HEK293 (cell line): ENCODE results near the gene PIK3AP1.

Experiments used
- CTCF ChIA-PET: fragments of 350-600 bp; formaldehyde crosslinking; extraction: SDS; loops from one replicate; lab custom pipeline; 2021; ENCODE audit warnings: antibody characterized with exemption; lab: Yijun Ruan, JAX
- POLR2A ChIA-PET: fragments of 300-600 bp; formaldehyde crosslinking; extraction: SDS; loops from one replicate; lab custom pipeline; 2020; ENCODE audit warnings: antibody characterized with exemption, inconsistent platforms; lab: Yijun Ruan, JAX
- H3K27ac ChIP-seq: fragments of 200-500 bp; sonication (Bioruptor generic); 2 replicates; pipeline ENCODE4 v1.5.1; 2014; ENCODE audit warnings: low read depth, low read length, control low read depth, inconsistent platforms; ENCODE audit errors: extremely low read depth
- H3K36me3 ChIP-seq, 2 experiments: fragments of 200-500 bp in 1 of 2; sonication (Bioruptor generic) in 1 of 2; 1 replicate in 1 of 2; 2 replicates in 1 of 2; pipeline ENCODE4 v1.5.1; 2014 to 2017; ENCODE audit warnings: inconsistent platforms in 2 of 2, low read length in 2 of 2; ENCODE audit not compliant: control insufficient read depth in 2 of 2, insufficient read depth in 1 of 2
- H3K4me1 ChIP-seq: fragments of 200-500 bp; sonication (Bioruptor generic); 2 replicates; pipeline ENCODE4 v1.5.1; 2014; ENCODE audit warnings: mild to moderate bottlenecking, low read length, inconsistent platforms; ENCODE audit not compliant: control insufficient read depth, insufficient read depth
- H3K4me3 ChIP-seq: 2 replicates; pipeline ENCODE4 v1.5.1; 2011; ENCODE audit warnings: low read depth, mild to moderate bottlenecking, control low read depth, low read length, moderate library complexity
- H3K9me3 ChIP-seq: fragments of 200-500 bp; sonication (Bioruptor generic); 2 replicates; pipeline ENCODE4 v1.5.1; 2014; ENCODE audit warnings: low read depth, low read length, inconsistent platforms; ENCODE audit not compliant: control insufficient read depth, insufficient read depth
- GFI1B ChIP-seq: fragments of 450-650 bp; formaldehyde crosslinking; IDR thresholded peaks from 2 replicates; pipeline ENCODE4 v1.5.1; 2016; ENCODE audit warnings: missing biosample characterization, missing genetic modification characterization
- HOXC10 ChIP-seq: sonication (generic); formaldehyde crosslinking; IDR thresholded peaks from 2 replicates; pipeline ENCODE4 v1.8.1; 2023; ENCODE audit warnings: mild to moderate bottlenecking, missing genetic modification reagents
- IKZF3 ChIP-seq: fragments of 450-650 bp; IDR thresholded peaks from 2 replicates; pipeline ENCODE4 v1.5.0; 2018; ENCODE audit warnings: missing biosample characterization, mild to moderate bottlenecking, missing genetic modification characterization, moderate library complexity
- KLF1 ChIP-seq: fragments of 450-650 bp; formaldehyde crosslinking; IDR thresholded peaks from 2 replicates; pipeline ENCODE4 v1.5.1; 2016; ENCODE audit warnings: missing biosample characterization, missing genetic modification characterization
- OSR2 ChIP-seq: fragments of 450-650 bp; formaldehyde crosslinking; IDR thresholded peaks from 2 replicates; pipeline ENCODE4 v1.5.1; 2016; ENCODE audit warnings: missing biosample characterization, missing genetic modification characterization
- RBAK ChIP-seq: fragments of 450-650 bp; formaldehyde crosslinking; IDR thresholded peaks from 2 replicates; pipeline ENCODE4 v1.5.1; 2016; ENCODE audit warnings: missing biosample characterization, missing genetic modification characterization
- ZBTB20 ChIP-seq: fragments of 450-650 bp; formaldehyde crosslinking; IDR thresholded peaks from 2 replicates; pipeline ENCODE4 v1.5.1; 2016; ENCODE audit warnings: missing biosample characterization, missing genetic modification characterization
- ZFP41 ChIP-seq: fragments of 450-650 bp; formaldehyde crosslinking; IDR thresholded peaks from 2 replicates; pipeline ENCODE4 v1.5.1; 2016; ENCODE audit warnings: missing biosample characterization, missing genetic modification characterization, borderline replicate concordance
- ZNF112 ChIP-seq: fragments of 450-650 bp; formaldehyde crosslinking; IDR thresholded peaks from 2 replicates; pipeline ENCODE4 v1.5.0; 2017; ENCODE audit warnings: missing biosample characterization, missing genetic modification characterization
- ZNF140 ChIP-seq: fragments of 450-650 bp; formaldehyde crosslinking; IDR thresholded peaks from 2 replicates; pipeline ENCODE4 v1.5.1; 2016; ENCODE audit warnings: missing biosample characterization, missing genetic modification characterization
- ZNF19 ChIP-seq: fragments of 450-650 bp; formaldehyde crosslinking; IDR thresholded peaks from 2 replicates; pipeline ENCODE4; 2016; ENCODE audit warnings: missing biosample characterization, missing genetic modification characterization, low read depth
- ZNF221 ChIP-seq: fragments of 450-650 bp; formaldehyde crosslinking; IDR thresholded peaks from 2 replicates; pipeline ENCODE4 v1.5.1; 2017; ENCODE audit warnings: missing biosample characterization, missing genetic modification characterization, borderline replicate concordance
- ZNF239 ChIP-seq: fragments of 450-650 bp; formaldehyde crosslinking; IDR thresholded peaks from 2 replicates; pipeline ENCODE4 v1.5.1; 2016; ENCODE audit warnings: missing biosample characterization, missing genetic modification characterization
- ZNF311 ChIP-seq: fragments of 450-650 bp; formaldehyde crosslinking; IDR thresholded peaks from 2 replicates; pipeline ENCODE4 v1.5.1; 2017; ENCODE audit warnings: missing biosample characterization, missing genetic modification characterization, borderline replicate concordance
- ZNF629 ChIP-seq: fragments of 450-650 bp; formaldehyde crosslinking; IDR thresholded peaks from 2 replicates; pipeline ENCODE4 v1.5.1; 2017; ENCODE audit warnings: missing biosample characterization, missing genetic modification characterization
- ZNF654 ChIP-seq: fragments of 450-650 bp; formaldehyde crosslinking; IDR thresholded peaks from 2 replicates; pipeline ENCODE4 v1.5.1; 2016; ENCODE audit warnings: low read depth, missing biosample characterization, missing genetic modification characterization
- ZNF785 ChIP-seq: fragments of 450-650 bp; formaldehyde crosslinking; IDR thresholded peaks from 2 replicates; pipeline ENCODE4 v1.5.1; 2016; ENCODE audit warnings: missing biosample characterization, missing genetic modification characterization
- TF ChIP-seq, protein P1 (sequence below): fragments of 450-650 bp; formaldehyde crosslinking; IDR thresholded peaks from 2 replicates; pipeline ENCODE4 v1.5.1; 2016; ENCODE audit warnings: missing biosample characterization, missing genetic modification characterization
- TF ChIP-seq, protein P2 (sequence below): fragments of 450-650 bp; formaldehyde crosslinking; IDR thresholded peaks from 2 replicates; pipeline ENCODE4 v1.5.1; 2017; ENCODE audit warnings: missing biosample characterization, mild to moderate bottlenecking, missing genetic modification characterization, moderate library complexity
- TF ChIP-seq, protein P3 (sequence below): fragments of 450-650 bp; IDR thresholded peaks from 2 replicates; pipeline ENCODE4 v1.5.1; 2018; ENCODE audit warnings: missing biosample characterization, missing genetic modification characterization
- TF ChIP-seq, protein P4 (sequence below): fragments of 450-650 bp; formaldehyde crosslinking; IDR thresholded peaks from 2 replicates; pipeline ENCODE4 v1.5.1; 2016; ENCODE audit warnings: missing biosample characterization, missing genetic modification characterization
- TF ChIP-seq, protein P5 (sequence below): fragments of 450-650 bp; formaldehyde crosslinking; IDR thresholded peaks from 2 replicates; pipeline ENCODE4; 2016; ENCODE audit warnings: missing biosample characterization, missing genetic modification characterization
- TF ChIP-seq, protein P6 (sequence below): fragments of 450-650 bp; formaldehyde crosslinking; IDR thresholded peaks from 2 replicates; pipeline ENCODE4 v1.5.1; 2017; ENCODE audit warnings: missing biosample characterization, missing genetic modification characterization

Gene PIK3AP1

DNA sequence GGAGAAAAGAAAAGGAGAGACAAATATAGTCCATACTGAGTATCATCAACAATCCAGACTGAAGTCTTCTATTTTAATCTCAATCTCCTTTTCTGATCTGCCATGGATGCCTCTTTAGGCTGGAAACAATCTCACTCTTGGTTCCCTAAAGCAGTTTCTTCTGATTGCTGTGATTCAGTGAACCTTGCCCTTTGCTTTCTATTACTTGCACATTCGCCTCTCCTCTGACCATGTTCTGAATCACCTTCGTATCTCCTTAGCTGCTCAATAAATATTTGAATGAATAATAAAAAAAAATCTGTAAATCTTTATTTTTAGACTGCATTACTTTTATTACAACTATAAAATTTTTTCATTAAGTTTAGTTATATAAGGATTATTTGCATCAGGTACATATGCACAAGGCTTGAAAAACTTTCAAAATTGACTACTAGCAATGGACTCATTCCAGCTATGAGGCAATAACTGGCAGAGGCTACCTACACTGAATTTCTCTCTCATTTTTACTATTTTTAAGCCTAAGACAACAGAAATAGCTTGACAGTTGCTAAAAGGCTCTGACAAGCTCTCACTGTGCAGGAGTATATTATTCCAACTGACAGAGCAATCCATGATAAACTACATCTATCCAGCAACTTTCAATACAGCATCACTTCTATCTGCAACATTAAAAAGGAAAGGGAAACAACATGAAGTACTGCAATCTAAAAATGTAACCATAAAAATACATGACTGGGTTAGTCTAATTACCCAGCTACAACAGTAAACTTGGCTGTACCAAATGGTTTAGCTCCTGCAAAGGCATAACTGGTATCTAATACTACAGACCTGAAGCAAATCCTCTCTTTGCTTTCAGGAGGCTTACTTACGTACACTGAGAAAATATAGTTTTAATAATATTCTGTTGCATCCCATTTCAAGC is 159.1 kb downstream of the PIK3AP1 start:
- no peak overlapping the region for H3K4me3 ChIP-seq
- POLR2A ChIA-PET = interaction anchor here (0.6 kb wide), 1 partner anchor 95 kb away, joined by 5 read pairs; no protein-coding TSS in a partner anchor
- TF ChIP-seq ZNF112 (tag by site-specific recombination) (no peak), RBAK (no peak), ZFP41 (tag by site-specific recombination) (no peak), ZBTB20 (no peak), ZNF311 (tag by site-specific recombination) (no peak), IKZF3 (tag by site-specific recombination) (no peak)
- TF ChIP-seq, protein P1, sequence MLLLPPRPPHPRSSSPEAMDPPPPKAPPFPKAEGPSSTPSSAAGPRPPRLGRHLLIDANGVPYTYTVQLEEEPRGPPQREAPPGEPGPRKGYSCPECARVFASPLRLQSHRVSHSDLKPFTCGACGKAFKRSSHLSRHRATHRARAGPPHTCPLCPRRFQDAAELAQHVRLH (tag by site-specific recombination) = no peak
- TF ChIP-seq, protein P2, sequence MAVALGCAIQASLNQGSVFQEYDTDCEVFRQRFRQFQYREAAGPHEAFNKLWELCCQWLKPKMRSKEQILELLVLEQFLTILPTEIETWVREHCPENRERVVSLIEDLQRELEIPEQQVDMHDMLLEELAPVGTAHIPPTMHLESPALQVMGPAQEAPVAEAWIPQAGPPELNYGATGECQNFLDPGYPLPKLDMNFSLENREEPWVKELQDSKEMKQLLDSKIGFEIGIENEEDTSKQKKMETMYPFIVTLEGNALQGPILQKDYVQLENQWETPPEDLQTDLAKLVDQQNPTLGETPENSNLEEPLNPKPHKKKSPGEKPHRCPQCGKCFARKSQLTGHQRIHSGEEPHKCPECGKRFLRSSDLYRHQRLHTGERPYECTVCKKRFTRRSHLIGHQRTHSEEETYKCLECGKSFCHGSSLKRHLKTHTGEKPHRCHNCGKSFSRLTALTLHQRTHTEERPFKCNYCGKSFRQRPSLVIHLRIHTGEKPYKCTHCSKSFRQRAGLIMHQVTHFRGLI (tag by site-specific recombination) = no peak
- TF ChIP-seq, all 188 proteins: peak for 0
- H3K36me3 ChIP-seq = peaks cover 20 to 57% of the 10 kb centered on the region in 2 experiments
- H3K27ac ChIP-seq = no peak overlapping the region
- CTCF ChIA-PET = interaction anchor here (0.6 to 1.5 kb wide), 5 partner anchors 14 to 332 kb away, joined by 3 to 5 read pairs (median 3); partner anchors contain the start of gene TLL2
- peaks cover 4% of the 10 kb centered on the region for H3K4me1 ChIP-seq
- no peaks in the 10 kb centered on the region for H3K9me3 ChIP-seq

DNA sequence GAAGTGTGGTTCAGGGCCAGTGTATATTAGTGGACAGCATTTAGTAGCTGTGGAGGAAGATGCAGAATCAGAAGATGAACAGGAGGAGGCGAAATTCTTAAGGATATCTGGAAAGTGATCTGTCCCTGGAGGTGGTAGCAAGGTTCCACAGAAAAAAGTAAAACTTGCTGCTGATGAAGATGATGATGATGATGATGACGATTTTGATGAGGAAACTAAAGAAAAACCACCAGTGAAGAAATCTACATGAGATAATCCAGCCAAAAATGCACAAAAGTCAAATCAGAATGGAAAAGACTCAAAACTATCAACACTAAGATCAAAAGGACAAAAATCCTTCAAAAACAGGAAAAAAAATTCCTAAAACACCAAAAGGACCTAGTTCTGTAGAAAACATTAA is 159.8 kb downstream of the PIK3AP1 start:
- ChIA-PET CTCF (interaction anchor here (0.6 to 1.5 kb wide), 2 partner anchors 50 to 331 kb away, joined by 3 to 5 read pairs; no protein-coding TSS in a partner anchor), POLR2A (no interaction called here)
- H3K36me3 ChIP-seq = peaks cover 20 to 57% of the 10 kb centered on the region in 2 experiments
- no peak overlapping the region for H3K4me3 ChIP-seq
- H3K27ac ChIP-seq = no peak overlapping the region
- no peaks in the 10 kb centered on the region; the same call in 1 of the 2 replicates for H3K4me1 ChIP-seq
- TF ChIP-seq, protein P3, sequence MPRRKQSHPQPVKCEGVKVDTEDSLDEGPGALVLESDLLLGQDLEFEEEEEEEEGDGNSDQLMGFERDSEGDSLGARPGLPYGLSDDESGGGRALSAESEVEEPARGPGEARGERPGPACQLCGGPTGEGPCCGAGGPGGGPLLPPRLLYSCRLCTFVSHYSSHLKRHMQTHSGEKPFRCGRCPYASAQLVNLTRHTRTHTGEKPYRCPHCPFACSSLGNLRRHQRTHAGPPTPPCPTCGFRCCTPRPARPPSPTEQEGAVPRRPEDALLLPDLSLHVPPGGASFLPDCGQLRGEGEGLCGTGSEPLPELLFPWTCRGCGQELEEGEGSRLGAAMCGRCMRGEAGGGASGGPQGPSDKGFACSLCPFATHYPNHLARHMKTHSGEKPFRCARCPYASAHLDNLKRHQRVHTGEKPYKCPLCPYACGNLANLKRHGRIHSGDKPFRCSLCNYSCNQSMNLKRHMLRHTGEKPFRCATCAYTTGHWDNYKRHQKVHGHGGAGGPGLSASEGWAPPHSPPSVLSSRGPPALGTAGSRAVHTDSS (tag by site-specific recombination) = peak; percentile 90
- TF ChIP-seq ZNF629 (tag by site-specific recombination) = no peak
- no peaks in the 10 kb centered on the region for H3K9me3 ChIP-seq

DNA sequence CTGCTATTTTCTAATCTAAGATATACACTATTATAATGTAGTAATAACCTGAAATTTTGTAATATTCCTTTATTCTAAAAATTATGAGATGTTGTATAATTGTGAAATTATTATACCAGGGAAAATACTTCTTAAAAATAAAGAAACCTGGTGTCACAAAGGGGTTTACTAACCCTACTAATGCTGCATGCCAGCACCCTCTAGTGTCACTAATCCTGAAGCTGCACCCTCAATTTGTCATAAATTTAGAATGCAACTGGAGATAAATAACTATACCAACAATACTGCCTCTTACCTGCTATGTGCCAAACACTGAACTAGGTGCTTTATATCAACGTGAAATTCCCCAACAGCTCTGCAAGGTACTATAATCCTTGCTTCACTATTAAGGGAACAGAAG is 164.3 kb downstream of the PIK3AP1 start:
- ChIA-PET POLR2A (no interaction called here), CTCF (interaction anchor here (0.6 to 2.9 kb wide), 23 partner anchors 17 to 539 kb away, joined by 3 to 17 read pairs (median 5); partner anchors contain the start of gene TLL2)
- Histone ChIP-seq H3K4me3 (no peak overlapping the region), H3K4me1 (no peaks in the 10 kb centered on the region; the same call in 1 of the 2 replicates), H3K27ac (no peak overlapping the region), H3K36me3 (peaks cover 31 to 67% of the 10 kb centered on the region in 2 experiments), H3K9me3 (no peaks in the 10 kb centered on the region)
- TF ChIP-seq, protein P4, sequence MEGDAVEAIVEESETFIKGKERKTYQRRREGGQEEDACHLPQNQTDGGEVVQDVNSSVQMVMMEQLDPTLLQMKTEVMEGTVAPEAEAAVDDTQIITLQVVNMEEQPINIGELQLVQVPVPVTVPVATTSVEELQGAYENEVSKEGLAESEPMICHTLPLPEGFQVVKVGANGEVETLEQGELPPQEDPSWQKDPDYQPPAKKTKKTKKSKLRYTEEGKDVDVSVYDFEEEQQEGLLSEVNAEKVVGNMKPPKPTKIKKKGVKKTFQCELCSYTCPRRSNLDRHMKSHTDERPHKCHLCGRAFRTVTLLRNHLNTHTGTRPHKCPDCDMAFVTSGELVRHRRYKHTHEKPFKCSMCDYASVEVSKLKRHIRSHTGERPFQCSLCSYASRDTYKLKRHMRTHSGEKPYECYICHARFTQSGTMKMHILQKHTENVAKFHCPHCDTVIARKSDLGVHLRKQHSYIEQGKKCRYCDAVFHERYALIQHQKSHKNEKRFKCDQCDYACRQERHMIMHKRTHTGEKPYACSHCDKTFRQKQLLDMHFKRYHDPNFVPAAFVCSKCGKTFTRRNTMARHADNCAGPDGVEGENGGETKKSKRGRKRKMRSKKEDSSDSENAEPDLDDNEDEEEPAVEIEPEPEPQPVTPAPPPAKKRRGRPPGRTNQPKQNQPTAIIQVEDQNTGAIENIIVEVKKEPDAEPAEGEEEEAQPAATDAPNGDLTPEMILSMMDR (tag by site-specific recombination) = peak; percentile 41; the same call in 1 of the 2 replicates
- no peak for TF ChIP-seq ZNF239 (tag by site-specific recombination)
- TF ChIP-seq ZNF112 (tag by site-specific recombination) = no peak
- no peak for TF ChIP-seq OSR2 (tag by site-specific recombination)
- TF ChIP-seq HOXC10 = no peak
- no peak for TF ChIP-seq ZNF221 (tag by site-specific recombination)
- TF ChIP-seq, protein P5, sequence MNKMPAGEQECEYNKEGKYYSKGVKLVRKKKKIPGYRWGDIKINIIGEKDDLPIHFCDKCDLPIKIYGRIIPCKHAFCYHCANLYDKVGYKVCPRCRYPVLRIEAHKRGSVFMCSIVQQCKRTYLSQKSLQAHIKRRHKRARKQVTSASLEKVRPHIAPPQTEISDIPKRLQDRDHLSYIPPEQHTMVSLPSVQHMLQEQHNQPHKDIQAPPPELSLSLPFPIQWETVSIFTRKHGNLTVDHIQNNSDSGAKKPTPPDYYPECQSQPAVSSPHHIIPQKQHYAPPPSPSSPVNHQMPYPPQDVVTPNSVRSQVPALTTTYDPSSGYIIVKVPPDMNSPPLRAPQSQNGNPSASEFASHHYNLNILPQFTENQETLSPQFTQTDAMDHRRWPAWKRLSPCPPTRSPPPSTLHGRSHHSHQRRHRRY = no peak
- TF ChIP-seq, protein P6, sequence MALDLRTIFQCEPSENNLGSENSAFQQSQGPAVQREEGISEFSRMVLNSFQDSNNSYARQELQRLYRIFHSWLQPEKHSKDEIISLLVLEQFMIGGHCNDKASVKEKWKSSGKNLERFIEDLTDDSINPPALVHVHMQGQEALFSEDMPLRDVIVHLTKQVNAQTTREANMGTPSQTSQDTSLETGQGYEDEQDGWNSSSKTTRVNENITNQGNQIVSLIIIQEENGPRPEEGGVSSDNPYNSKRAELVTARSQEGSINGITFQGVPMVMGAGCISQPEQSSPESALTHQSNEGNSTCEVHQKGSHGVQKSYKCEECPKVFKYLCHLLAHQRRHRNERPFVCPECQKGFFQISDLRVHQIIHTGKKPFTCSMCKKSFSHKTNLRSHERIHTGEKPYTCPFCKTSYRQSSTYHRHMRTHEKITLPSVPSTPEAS (tag by site-specific recombination) = no peak
- TF ChIP-seq ZNF654 = peak; percentile 64
- no peak for TF ChIP-seq ZNF140 (tag by site-specific recombination)
- no peak for TF ChIP-seq GFI1B
- no peak for TF ChIP-seq ZNF785
- no peak for TF ChIP-seq KLF1 (tag by site-specific recombination)
- no peak for TF ChIP-seq ZNF19 (tag by site-specific recombination)
